Effector memory CD4-positive, alpha-beta T cell (primary cell): Measurements from ENCODE around the gene ECHDC1.

Experiments used
- DNase-seq, 3 donors: peaks; one replicate each; pipeline ENCODE4 v3.0.0-alpha.2; 2020
- H3K27ac ChIP-seq: 2 replicates; pipeline ENCODE4 v1.7.0; 2013; ENCODE audit warnings: mild to moderate bottlenecking, low read length, moderate library complexity; ENCODE audit not compliant: insufficient read depth, poor library complexity, severe bottlenecking
- H3K27me3 ChIP-seq: replicated peaks from 2 replicates; pipeline ENCODE4 v1.7.0; 2013; ENCODE audit warnings: mild to moderate bottlenecking, low read length; ENCODE audit not compliant: insufficient read depth, control insufficient read depth, poor library complexity, severe bottlenecking
- H3K36me3 ChIP-seq: 2 replicates; pipeline ENCODE4 v1.7.0; 2013; ENCODE audit warnings: mild to moderate bottlenecking, low read length, moderate library complexity; ENCODE audit not compliant: control insufficient read depth, insufficient read depth
- H3K4me1 ChIP-seq: 2 replicates; pipeline ENCODE4 v1.7.0; 2013; ENCODE audit warnings: low read length, mild to moderate bottlenecking; ENCODE audit not compliant: control insufficient read depth, insufficient read depth, poor library complexity, severe bottlenecking
- H3K4me3 ChIP-seq: 2 replicates; pipeline ENCODE4 v1.7.0; 2013; ENCODE audit warnings: low read length, low read depth, mild to moderate bottlenecking; ENCODE audit not compliant: insufficient read depth, poor library complexity, severe bottlenecking
- H3K9me3 ChIP-seq: 2 replicates; pipeline ENCODE4 v1.7.0; 2013; ENCODE audit warnings: mild to moderate bottlenecking, low read length, moderate library complexity; ENCODE audit not compliant: control insufficient read depth

ECHDC1 gene

DNA sequence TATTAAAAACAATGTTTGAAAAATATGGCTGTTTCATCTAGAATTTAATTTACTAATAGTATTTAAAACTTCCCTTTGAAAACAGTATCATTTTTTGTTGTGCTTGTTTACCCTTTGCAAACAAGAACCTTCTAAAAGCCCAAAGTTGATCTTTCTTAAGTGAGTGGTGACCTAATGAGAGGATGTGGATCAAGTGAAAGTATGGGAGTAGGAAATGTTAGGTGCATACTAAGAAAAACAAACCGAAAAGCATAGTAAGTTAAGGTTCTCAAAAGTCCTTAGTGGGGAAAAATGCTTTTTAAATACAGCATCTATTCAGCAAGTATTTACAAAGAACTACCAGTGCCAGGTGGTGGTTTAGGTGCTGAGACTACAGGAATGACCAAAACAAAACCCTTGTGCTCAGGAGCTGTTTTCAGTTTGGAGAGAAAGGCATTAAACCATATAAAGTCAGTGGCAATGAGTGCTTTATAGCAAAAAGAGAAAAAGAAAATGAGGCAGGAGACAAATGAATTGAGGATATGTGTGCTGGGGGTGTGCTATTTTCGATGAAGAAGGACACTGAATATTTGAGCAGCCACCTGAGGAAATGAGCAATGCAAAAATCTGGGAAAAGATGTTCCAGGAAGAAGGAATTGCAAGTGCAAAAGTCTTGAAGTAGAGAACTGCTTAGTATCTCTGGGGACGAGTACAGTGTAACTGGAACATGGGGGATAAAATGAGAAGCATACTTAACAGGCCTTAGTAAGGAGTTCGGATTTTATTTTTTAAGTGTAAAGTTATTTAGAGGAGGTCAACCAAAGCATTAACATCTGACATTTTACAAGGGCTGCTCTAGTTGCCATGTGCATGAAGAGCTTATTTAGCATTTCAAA is 52.8 kb downstream of the ECHDC1 start:
- Histone ChIP-seq H3K4me1 (no peaks in the 10 kb centered on the region), H3K27me3 (no peaks in the 10 kb centered on the region), H3K27ac (no peak overlapping the region), H3K4me3 (no peak overlapping the region), H3K36me3 (peaks cover 18% of the 10 kb centered on the region), H3K9me3 (no peaks in the 10 kb centered on the region)
- no peak for DNase-seq

DNA sequence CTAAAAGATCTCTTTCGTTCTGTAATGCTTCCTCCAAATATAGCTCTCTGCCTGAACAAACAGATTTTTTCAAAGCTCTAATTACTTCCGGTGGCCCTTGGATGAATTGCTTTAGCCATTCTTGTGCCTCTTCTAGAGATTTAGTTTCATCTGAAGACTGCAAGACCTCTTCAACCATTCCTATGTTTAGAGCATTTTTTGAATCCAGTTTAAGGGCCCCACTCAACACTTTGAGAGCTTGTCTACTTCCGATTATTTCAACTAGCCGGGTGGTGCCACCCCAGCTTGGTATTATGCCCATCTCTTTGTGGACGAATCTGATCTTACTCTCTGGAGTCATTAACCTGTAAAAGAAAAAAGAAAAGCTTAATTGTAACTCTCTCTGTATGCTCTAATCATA is 53.5 kb downstream of the ECHDC1 start:
- Histone ChIP-seq H3K36me3 (peaks cover 20% of the 10 kb centered on the region), H3K4me3 (no peak overlapping the region), H3K27ac (no peak overlapping the region), H3K9me3 (no peaks in the 10 kb centered on the region), H3K27me3 (no peaks in the 10 kb centered on the region), H3K4me1 (no peaks in the 10 kb centered on the region)
- no peak for DNase-seq

DNA sequence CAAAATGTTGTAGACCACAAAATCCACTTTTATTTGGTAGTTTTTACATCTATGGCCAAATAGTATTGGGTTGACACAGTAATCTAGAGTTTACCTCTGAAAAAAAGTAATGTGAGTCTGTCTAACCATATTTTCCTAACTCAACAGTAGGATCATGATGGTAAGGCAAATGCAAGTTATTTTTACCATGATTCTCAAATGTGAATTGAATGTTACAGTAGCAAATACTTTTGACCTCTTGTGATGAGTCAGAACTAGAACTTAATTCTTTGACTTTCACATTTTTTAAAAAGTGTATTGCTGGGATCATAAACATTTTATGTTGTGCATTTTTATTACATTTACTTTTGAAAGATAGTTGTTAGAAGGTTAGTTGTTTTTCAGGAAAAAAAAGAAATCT is 54.7 kb downstream of the ECHDC1 start:
- peaks cover 20% of the 10 kb centered on the region for H3K36me3 ChIP-seq
- no peaks in the 10 kb centered on the region for H3K9me3 ChIP-seq
- no peak overlapping the region for H3K4me3 ChIP-seq
- no peaks in the 10 kb centered on the region for H3K4me1 ChIP-seq
- no peaks in the 10 kb centered on the region for H3K27me3 ChIP-seq
- H3K27ac ChIP-seq: no peak overlapping the region
- no peak for DNase-seq

DNA sequence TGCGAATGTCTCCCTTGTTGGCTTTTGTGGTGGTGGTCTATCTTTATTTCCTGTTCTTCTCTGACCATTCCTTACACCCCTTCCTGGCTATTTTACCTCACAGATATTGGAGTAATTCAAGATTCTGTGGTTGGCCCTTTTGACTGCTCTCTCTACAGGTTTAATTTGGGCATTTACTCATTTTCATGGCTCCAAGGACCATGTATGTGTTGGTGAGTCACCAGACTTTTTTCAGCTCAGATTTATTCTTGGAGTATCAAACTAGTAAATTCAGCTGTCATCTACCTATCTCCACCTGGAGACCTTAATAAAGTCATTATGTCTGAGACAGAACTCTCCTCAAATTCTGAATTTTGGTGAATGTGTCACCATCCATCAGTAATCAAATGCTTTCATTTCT is 61.2 kb downstream of the ECHDC1 start:
- Histone ChIP-seq H3K27ac (no peak overlapping the region), H3K4me3 (no peak overlapping the region), H3K9me3 (no peaks in the 10 kb centered on the region), H3K27me3 (no peaks in the 10 kb centered on the region), H3K36me3 (peaks cover 20% of the 10 kb centered on the region), H3K4me1 (no peaks in the 10 kb centered on the region)
- DNase-seq: no peak

DNA sequence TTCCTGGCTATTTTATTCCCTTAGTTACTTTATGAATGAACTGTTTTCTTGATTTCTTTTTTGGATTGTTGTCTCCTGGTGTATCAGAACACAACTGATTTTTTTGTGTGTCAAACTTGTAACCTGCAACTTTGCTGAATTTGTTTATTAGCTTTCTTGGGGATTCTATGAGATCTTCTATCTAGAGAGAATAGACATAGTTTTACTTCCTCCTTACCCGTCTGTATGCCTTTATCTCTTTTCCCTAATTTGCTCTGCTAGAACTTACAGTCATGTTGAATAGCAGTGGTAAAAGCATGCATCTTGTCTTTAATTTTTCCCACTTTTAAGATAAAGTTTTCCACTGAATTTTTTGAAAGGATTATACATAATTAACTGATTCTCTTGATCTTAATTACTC is 63.6 kb downstream of the ECHDC1 start:
- no peak for DNase-seq
- Histone ChIP-seq H3K4me1 (no peaks in the 10 kb centered on the region), H3K9me3 (no peaks in the 10 kb centered on the region), H3K4me3 (no peak overlapping the region), H3K27me3 (no peaks in the 10 kb centered on the region), H3K36me3 (peaks cover 3% of the 10 kb centered on the region), H3K27ac (no peak overlapping the region)

DNA sequence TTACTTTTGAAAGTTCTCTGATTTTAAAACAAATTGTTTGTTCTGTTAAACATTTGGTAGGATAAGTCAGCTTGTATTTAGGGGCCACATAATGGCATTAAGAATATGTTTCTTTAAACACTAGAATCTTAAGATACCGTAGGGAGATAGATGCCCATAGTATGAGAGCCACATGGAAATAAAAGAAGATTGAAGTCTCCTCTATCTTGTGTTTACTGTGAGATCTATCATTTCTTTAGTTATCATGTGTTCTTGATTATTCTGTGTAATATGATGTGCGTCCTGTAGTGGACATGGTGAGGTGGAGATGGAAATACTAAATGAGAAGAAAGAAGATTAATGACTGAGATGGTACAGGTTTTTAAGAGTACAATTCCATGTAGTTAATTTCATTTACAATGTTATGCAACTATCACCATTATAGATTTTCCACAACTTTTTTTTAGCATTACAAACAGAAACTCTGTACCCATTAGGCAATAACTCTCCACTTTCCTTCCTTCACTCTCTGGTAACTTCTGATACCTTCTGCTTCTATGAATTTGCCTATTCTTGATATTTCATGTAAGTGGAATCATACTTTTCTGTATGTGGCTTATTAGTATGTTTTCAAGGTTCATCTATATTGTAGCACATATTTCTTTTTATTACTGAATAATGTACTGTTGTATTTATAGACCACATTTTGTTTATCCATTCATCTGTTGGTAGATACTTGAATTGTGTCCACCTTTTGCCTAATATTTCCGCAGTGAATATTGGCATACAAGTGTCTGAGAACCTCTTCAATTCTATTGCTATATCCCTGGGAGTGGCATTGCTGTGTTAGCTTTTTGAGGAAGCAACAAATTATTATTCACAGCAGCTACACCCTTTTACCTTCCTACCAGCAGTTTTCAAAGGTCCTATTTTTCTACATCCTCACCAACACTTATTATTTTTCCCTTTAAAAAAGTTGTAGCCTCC is 65.2 kb downstream of the ECHDC1 start:
- no peak for DNase-seq
- H3K36me3 ChIP-seq: peaks cover 3% of the 10 kb centered on the region
- no peak overlapping the region for H3K27ac ChIP-seq
- H3K27me3 ChIP-seq: no peaks in the 10 kb centered on the region
- H3K4me1 ChIP-seq: no peaks in the 10 kb centered on the region
- H3K9me3 ChIP-seq: no peaks in the 10 kb centered on the region
- H3K4me3 ChIP-seq: no peak overlapping the region

DNA sequence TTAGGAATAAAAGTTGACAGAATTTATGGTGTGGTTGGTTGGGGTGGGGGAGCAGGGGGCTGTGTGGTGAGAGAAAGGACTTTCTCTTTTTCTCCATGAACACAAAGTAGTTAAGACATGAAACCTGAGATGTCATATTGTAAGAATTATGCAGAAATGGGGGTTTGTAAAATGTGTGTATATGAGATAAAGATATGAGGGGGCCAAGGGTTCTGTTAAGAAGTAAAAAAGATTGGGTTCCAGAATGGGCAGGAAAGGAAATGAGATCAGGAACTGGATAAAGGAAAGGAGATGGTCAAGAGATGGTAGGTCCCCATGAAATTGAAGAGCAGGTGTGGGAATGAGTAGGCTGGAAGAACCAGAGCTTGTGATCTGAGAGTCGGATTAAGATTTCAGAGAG is 67.1 kb downstream of the ECHDC1 start:
- peaks cover 2% of the 10 kb centered on the region for H3K36me3 ChIP-seq
- H3K4me1 ChIP-seq: no peaks in the 10 kb centered on the region
- H3K4me3 ChIP-seq: no peak overlapping the region
- no peaks in the 10 kb centered on the region for H3K9me3 ChIP-seq
- H3K27me3 ChIP-seq: no peaks in the 10 kb centered on the region
- DNase-seq: no peak
- H3K27ac ChIP-seq: no peak overlapping the region

DNA sequence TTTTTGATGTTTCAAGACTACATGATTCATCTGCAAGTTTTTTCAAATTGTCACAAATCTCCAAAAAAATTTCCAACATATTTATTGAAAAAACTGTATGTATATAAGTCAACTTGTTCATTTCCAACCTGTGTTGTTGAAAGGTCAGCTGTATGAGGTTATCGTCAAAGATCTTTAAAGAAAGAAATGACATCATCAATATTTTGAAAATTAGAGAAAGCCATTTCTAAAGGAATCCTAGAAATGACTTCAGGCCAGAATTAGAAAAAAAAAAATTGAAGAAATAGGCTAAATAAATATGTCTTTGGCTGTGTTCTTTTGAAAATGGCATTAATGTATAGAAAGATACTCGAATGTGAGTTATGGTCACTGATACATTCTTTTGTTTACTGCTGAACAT is 69.9 kb downstream of the ECHDC1 start:
- no peaks in the 10 kb centered on the region for H3K4me1 ChIP-seq
- no peak overlapping the region for H3K4me3 ChIP-seq
- no peaks in the 10 kb centered on the region for H3K27me3 ChIP-seq
- no peak overlapping the region for H3K27ac ChIP-seq
- H3K9me3 ChIP-seq: no peaks in the 10 kb centered on the region
- no peak for DNase-seq
- H3K36me3 ChIP-seq: no peaks in the 10 kb centered on the region

DNA sequence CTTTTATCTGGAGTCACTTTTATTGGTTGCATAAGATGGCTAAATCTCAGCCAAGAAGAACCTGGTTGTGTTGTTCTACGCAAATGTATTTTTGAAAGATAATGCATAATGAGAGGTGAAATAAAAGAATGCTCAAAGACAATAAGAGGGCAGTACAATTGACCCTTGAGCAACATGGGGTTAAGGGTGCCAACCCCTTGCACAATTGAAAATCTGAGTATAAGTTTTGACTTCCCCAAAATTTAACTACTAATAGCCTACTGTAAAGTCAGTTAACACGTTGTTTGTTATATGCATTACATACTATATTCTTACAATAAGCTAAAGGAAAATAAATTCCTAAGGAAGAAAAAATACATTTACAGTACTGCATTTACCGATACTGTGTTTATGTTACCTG is 70.8 kb downstream of the ECHDC1 start:
- H3K36me3 ChIP-seq: no peaks in the 10 kb centered on the region
- H3K27me3 ChIP-seq: no peaks in the 10 kb centered on the region
- peaks cover 3% of the 10 kb centered on the region for H3K4me1 ChIP-seq
- DNase-seq: no peak
- H3K4me3 ChIP-seq: no peak overlapping the region
- no peak overlapping the region for H3K27ac ChIP-seq
- no peaks in the 10 kb centered on the region for H3K9me3 ChIP-seq
